A673 (cell line): ENCODE measurements around the gene B9D1. TPM values are rescaled to one million over a fixed set of nuclear protein-coding genes. Genes with fewer than 3 reads are reported as not detected.

Experiments
- BruUV-seq: library from RNA; stranded (reverse); fragments of 400-500 nt; replicated peaks from 2 replicates; lab custom pipeline; 2021; lab: Mats Ljungman, UMichigan
- CTCF ChIA-PET: fragments of 300-600 bp; sonication (Branson Sonifier 250); formaldehyde crosslinking; loops from one replicate; lab custom pipeline; 2022; ENCODE audit warnings: antibody characterized with exemption; lab: Charles Lee
- POLR2A ChIA-PET: fragments of 300-600 bp; sonication (Branson Sonifier 250); formaldehyde crosslinking; loops from one replicate; lab custom pipeline; 2022; ENCODE audit warnings: antibody characterized with exemption; ENCODE audit not compliant: low non-redundant PET; lab: Charles Lee
- DNase-seq: peaks from one replicate; pipeline ENCODE4 v3.0.0-alpha.2; 2015; ENCODE audit warnings: low spot score
- H3K27ac ChIP-seq: fragments of 200-600 bp; sonication (generic); 2 replicates; pipeline ENCODE4 v1.5.1; 2016; ENCODE audit warnings: mixed run types, low read depth, mild to moderate bottlenecking, mixed read lengths, antibody characterized with exemption, low read length; ENCODE audit not compliant: poor library complexity, severe bottlenecking
- H3K27me3 ChIP-seq: fragments of 200-600 bp; sonication (generic); replicated peaks from 2 replicates; pipeline ENCODE4 v1.6.1; 2017; ENCODE audit warnings: mixed run types, low read depth, mild to moderate bottlenecking, mixed read lengths, antibody characterized with exemption, low read length; ENCODE audit not compliant: insufficient read depth, poor library complexity
- H3K36me3 ChIP-seq: fragments of 200-600 bp; sonication (generic); 2 replicates; pipeline ENCODE4 v1.6.1; 2016; ENCODE audit warnings: mixed run types, mild to moderate bottlenecking, mixed read lengths, antibody characterized with exemption, low read length; ENCODE audit not compliant: insufficient read depth, poor library complexity, severe bottlenecking
- H3K4me1 ChIP-seq: fragments of 200-600 bp; sonication (generic); 2 replicates; pipeline ENCODE4 v1.6.1; 2017; ENCODE audit warnings: mixed run types, mild to moderate bottlenecking, mixed read lengths, antibody characterized with exemption, low read length; ENCODE audit not compliant: insufficient read depth, poor library complexity, severe bottlenecking
- H3K4me3 ChIP-seq: fragments of 200-600 bp; sonication (generic); 2 replicates; pipeline ENCODE4 v1.5.1; 2016; ENCODE audit warnings: low read depth, mixed run types, mild to moderate bottlenecking, mixed read lengths, low read length; ENCODE audit not compliant: poor library complexity, severe bottlenecking
- H3K9me3 ChIP-seq: fragments of 200-600 bp; sonication (generic); 2 replicates; pipeline ENCODE4 v1.6.1; 2016; ENCODE audit warnings: mixed run types, low read depth, mild to moderate bottlenecking, mixed read lengths, antibody characterized with exemption, low read length; ENCODE audit not compliant: poor library complexity, severe bottlenecking
- CTCF ChIP-seq: fragments of 300-800, 200-600 bp; sonication (generic); conservative IDR thresholded peaks from 2 replicates; pipeline ENCODE4 v1.5.1; 2017; ENCODE audit warnings: low read depth, mild to moderate bottlenecking, antibody characterized with exemption, low read length, moderate library complexity, mixed read lengths
- EZH2 ChIP-seq: fragments of 200-600 bp; sonication (generic); IDR thresholded peaks from 2 replicates; pipeline ENCODE4 v1.6.1; 2017; ENCODE audit warnings: borderline replicate concordance, low read depth, mild to moderate bottlenecking, mixed read lengths, antibody characterized with exemption, low read length; ENCODE audit not compliant: poor library complexity, severe bottlenecking
- intact Hi-C: fragments of 100-400 bp; cut with micrococcal nuclease; formaldehyde crosslinking; loops from one replicate; pipeline ENCODE4 v1.10.0; 2022; ENCODE audit not compliant: unreplicated experiment
- total RNA-seq: library from RNA; stranded (reverse); gene quantifications from 2 replicates; pipeline ENCODE4 v1.2.3, GENCODE V29; 2021

Gene B9D1
- total RNA-seq, 1 experiment from 2014 or later, result 37.0 TPM

- TF ChIP-seq EZH2 (no peak), CTCF (no peak)
- Histone ChIP-seq H3K4me3 (no peak overlapping the region), H3K4me1 (peaks cover under 1% of the 10 kb centered on the region), H3K36me3 (no peaks in the 10 kb centered on the region), H3K27ac (no peak overlapping the region), H3K9me3 (no peaks in the 10 kb centered on the region), H3K27me3 (no peaks in the 10 kb centered on the region)
- no peak for DNase-seq
- intact Hi-C loops, result no loop called here
- no TSS peak for BruUV-seq
- CTCF ChIA-PET, result no interaction called here
- POLR2A ChIA-PET, result no interaction called here
Measured at GRCh38 chr17:19369846-19370492, 7.4 kb upstream of the B9D1 start.

- no peaks in the 10 kb centered on the region for H3K27me3 ChIP-seq
- intact Hi-C loops, result no loop called here
- no peaks in the 10 kb centered on the region for H3K36me3 ChIP-seq
- H3K27ac ChIP-seq, result no peak overlapping the region
- peaks cover 8% of the 10 kb centered on the region for H3K4me1 ChIP-seq
- no peak overlapping the region for H3K4me3 ChIP-seq
- ChIA-PET POLR2A (no interaction called here), CTCF (no interaction called here)
- no peak for TF ChIP-seq CTCF
- no peak for TF ChIP-seq EZH2
- no peak for DNase-seq
- no peaks in the 10 kb centered on the region for H3K9me3 ChIP-seq
- no TSS peak for BruUV-seq
Measured at GRCh38 chr17:19369107-19369778, 6.7 kb upstream of the B9D1 start.

- intact Hi-C loops, result no loop called here
- Histone ChIP-seq H3K27me3 (no peaks in the 10 kb centered on the region), H3K4me3 (no peak overlapping the region), H3K9me3 (no peaks in the 10 kb centered on the region), H3K27ac (no peak overlapping the region), H3K36me3 (no peaks in the 10 kb centered on the region), H3K4me1 (peaks cover 12% of the 10 kb centered on the region)
- CTCF ChIA-PET, result no interaction called here
- DNase-seq, result no peak
- no peak for TF ChIP-seq EZH2
- TF ChIP-seq CTCF, result no peak
- POLR2A ChIA-PET, result no interaction called here
- no TSS peak for BruUV-seq
Measured at GRCh38 chr17:19368229-19368628, 5.7 kb upstream of the B9D1 start.
